ENCODE measurements around the gene ERCC6L2.

Gene ERCC6L2

DNA sequence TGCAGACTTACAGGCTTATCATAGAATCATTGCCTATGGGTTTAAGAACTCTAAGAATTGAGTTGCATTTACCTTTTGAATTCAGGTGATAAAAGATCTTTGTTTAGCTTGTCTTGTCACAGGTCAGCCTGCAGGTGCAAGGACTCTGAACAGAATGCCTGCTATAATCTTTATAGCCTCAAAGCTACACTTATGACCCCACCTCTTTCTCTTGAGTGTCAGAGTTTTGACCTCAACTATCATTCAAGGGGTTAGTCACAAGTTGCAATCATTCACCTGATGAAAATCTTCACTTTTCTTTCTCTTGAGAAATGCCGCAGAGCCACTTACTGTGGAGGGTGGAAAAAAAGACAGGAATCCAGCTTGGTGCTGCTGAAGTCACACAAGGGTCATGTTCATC lies 49.5 kb downstream of the ERCC6L2 start:
- peaks cover 36% of the 10 kb centered on the region for H3K36me3 ChIP-seq (replicated peaks; ENCODE audit: low read depth, low read length)
- TF ChIP-seq, protein P1, sequence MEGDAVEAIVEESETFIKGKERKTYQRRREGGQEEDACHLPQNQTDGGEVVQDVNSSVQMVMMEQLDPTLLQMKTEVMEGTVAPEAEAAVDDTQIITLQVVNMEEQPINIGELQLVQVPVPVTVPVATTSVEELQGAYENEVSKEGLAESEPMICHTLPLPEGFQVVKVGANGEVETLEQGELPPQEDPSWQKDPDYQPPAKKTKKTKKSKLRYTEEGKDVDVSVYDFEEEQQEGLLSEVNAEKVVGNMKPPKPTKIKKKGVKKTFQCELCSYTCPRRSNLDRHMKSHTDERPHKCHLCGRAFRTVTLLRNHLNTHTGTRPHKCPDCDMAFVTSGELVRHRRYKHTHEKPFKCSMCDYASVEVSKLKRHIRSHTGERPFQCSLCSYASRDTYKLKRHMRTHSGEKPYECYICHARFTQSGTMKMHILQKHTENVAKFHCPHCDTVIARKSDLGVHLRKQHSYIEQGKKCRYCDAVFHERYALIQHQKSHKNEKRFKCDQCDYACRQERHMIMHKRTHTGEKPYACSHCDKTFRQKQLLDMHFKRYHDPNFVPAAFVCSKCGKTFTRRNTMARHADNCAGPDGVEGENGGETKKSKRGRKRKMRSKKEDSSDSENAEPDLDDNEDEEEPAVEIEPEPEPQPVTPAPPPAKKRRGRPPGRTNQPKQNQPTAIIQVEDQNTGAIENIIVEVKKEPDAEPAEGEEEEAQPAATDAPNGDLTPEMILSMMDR (IDR thresholded peaks at IDR 0.05; ENCODE audit: low read depth, low read length) = no peak
- TF ChIP-seq EZH2phosphoT487 (IDR thresholded peaks at IDR 0.05; ENCODE audit: low read depth) = no peak
- no peak overlapping the region for H3K4me2 ChIP-seq (ENCODE audit: low read length)
- no peak overlapping the region for H3K9ac ChIP-seq (ENCODE audit: low read length)
- H3K4me1 ChIP-seq (ENCODE audit: low read length) = peaks cover 7% of the 10 kb centered on the region
- no peaks in the 10 kb centered on the region for H3K79me2 ChIP-seq (ENCODE audit: low read length)
- H2AFZ ChIP-seq (ENCODE audit: low read depth, low read length) = no peak overlapping the region
- no peak overlapping the region for H3K27ac ChIP-seq (ENCODE audit: low read length)
- no peaks in the 10 kb centered on the region for H3K9me3 ChIP-seq (ENCODE audit: insufficient read depth, low read length)
- no peak overlapping the region for H3K4me3 ChIP-seq (ENCODE audit: low read length)
- no peaks in the 10 kb centered on the region for H4K20me1 ChIP-seq (ENCODE audit: insufficient read depth, low read length)
- H3K27me3 ChIP-seq (ENCODE audit: low read depth, low read length) = no peaks in the 10 kb centered on the region

DNA sequence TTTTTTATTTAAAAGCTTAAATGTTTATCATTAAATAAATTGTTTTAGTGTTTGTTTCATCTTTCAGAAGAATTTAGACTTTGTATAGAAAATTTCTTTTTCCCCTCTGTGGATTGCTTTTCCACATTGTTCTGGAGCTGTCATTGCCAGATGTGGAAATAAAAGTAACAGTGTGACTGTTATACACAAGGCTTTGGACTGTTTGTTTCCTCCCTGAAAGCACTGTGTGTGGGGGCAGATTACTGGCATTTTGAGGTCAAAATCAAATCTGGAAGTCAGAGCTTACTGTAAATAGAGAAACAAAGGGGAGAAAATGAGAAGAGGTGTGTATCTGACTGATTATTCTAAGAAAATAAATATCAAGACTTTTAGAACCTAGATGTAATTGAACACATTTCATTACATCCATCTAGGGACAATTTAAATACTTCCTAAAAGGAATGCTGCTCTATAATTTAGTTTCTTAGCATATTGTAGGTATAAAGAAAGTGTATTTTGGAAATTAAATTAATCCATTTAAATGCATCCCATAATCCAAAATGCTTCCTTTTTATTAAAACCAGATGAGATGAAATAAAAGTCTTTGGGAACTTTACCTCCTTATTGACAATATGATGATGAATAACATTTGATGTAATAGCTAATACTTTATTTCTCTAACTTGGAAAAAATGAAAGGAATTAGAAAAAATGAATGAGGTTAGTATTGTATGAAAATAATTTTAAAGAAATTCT lies 51.9 kb downstream of the ERCC6L2 start:
- no peaks in the 10 kb centered on the region for H3K27me3 ChIP-seq (ENCODE audit: low read depth, low read length)
- H4K20me1 ChIP-seq (ENCODE audit: insufficient read depth, low read length) = no peaks in the 10 kb centered on the region
- H3K4me2 ChIP-seq (ENCODE audit: low read length) = no peak overlapping the region
- H3K9ac ChIP-seq (ENCODE audit: low read length) = no peak overlapping the region
- TF ChIP-seq, protein P1 (IDR thresholded peaks at IDR 0.05; ENCODE audit: low read depth, low read length) = no peak
- no peak for TF ChIP-seq EZH2phosphoT487 (IDR thresholded peaks at IDR 0.05; ENCODE audit: low read depth)
- H3K36me3 ChIP-seq (replicated peaks; ENCODE audit: low read depth, low read length) = peaks cover 33% of the 10 kb centered on the region
- H3K4me1 ChIP-seq (ENCODE audit: low read length) = no peaks in the 10 kb centered on the region
- no peak overlapping the region for H3K27ac ChIP-seq (ENCODE audit: low read length)
- no peak overlapping the region for H2AFZ ChIP-seq (ENCODE audit: low read depth, low read length)
- no peaks in the 10 kb centered on the region for H3K79me2 ChIP-seq (ENCODE audit: low read length)
- no peak overlapping the region for H3K4me3 ChIP-seq (ENCODE audit: low read length)
- H3K9me3 ChIP-seq (ENCODE audit: insufficient read depth, low read length) = no peaks in the 10 kb centered on the region

DNA sequence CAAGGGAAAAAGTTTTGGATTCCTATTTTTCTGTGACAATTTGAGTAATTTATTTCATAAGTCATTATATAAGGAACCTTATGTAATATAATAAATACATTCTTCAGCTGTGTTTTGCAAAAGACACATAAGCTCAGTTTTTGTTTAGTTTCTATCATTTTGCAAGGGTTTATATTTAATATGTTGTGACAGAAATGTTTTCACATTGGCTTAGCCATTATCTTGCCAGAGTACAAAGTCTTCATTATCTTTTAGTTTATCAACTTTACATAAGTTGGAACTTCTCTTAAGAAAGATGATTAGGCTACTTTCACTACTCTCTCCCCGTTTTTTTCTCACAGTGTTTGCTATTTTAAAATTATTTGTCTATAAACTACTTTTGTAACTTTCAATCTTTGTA lies 54.8 kb downstream of the ERCC6L2 start:
- no peak overlapping the region for H3K4me2 ChIP-seq (ENCODE audit: low read length)
- no peak overlapping the region for H2AFZ ChIP-seq (ENCODE audit: low read depth, low read length)
- no peaks in the 10 kb centered on the region for H3K4me1 ChIP-seq (ENCODE audit: low read length)
- no peaks in the 10 kb centered on the region for H3K27me3 ChIP-seq (ENCODE audit: low read depth, low read length)
- H3K9me3 ChIP-seq (ENCODE audit: insufficient read depth, low read length) = no peaks in the 10 kb centered on the region
- H3K27ac ChIP-seq (ENCODE audit: low read length) = no peak overlapping the region
- H3K79me2 ChIP-seq (ENCODE audit: low read length) = no peaks in the 10 kb centered on the region
- no peak overlapping the region for H3K4me3 ChIP-seq (ENCODE audit: low read length)
- no peak for TF ChIP-seq EZH2phosphoT487 (IDR thresholded peaks at IDR 0.05; ENCODE audit: low read depth)
- TF ChIP-seq, protein P1 (IDR thresholded peaks at IDR 0.05; ENCODE audit: low read depth, low read length) = no peak
- H3K9ac ChIP-seq (ENCODE audit: low read length) = no peak overlapping the region
- peaks cover 42% of the 10 kb centered on the region for H3K36me3 ChIP-seq (replicated peaks; ENCODE audit: low read depth, low read length)
- no peaks in the 10 kb centered on the region for H4K20me1 ChIP-seq (ENCODE audit: insufficient read depth, low read length)

DNA sequence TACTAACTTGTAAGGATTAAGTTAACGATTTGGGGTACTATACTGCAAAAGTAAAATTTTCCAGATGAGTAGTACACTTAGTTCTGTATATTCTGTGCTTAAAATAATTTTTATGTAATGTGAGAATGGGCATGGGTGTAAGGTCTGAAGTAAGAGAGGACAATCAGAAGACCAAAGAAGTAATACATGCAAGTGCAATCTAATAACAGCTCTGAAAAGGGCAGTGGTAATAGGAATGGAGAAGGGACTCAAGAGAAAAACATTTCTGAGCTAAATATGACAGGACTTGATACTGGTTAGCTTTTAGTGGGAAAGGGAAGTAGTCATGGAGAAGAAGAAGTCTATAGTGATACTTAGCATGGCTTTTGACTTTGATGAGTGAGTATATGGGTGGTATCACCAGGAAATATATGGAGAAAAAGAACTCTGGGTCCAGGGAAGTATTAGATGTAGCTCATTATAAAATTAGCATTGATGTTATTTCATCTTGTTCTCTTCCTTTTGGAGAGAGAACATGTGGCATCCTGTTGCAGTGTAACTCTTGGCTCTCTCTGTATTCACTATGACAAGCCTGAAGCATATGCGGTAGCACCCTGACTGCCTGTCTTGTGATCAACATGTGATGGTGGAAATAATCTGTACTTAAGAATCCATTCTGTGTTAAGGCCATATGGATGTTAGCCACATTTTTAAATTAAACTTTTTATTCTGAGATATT lies 60.5 kb downstream of the ERCC6L2 start:
- no peaks in the 10 kb centered on the region for H3K4me1 ChIP-seq (ENCODE audit: low read length)
- H3K4me3 ChIP-seq (ENCODE audit: low read length) = no peak overlapping the region
- no peaks in the 10 kb centered on the region for H3K27me3 ChIP-seq (ENCODE audit: low read depth, low read length)
- H3K4me2 ChIP-seq (ENCODE audit: low read length) = no peak overlapping the region
- no peaks in the 10 kb centered on the region for H3K79me2 ChIP-seq (ENCODE audit: low read length)
- H3K36me3 ChIP-seq (replicated peaks; ENCODE audit: low read depth, low read length) = peaks cover 55% of the 10 kb centered on the region
- no peaks in the 10 kb centered on the region for H4K20me1 ChIP-seq (ENCODE audit: insufficient read depth, low read length)
- no peaks in the 10 kb centered on the region for H3K9me3 ChIP-seq (ENCODE audit: insufficient read depth, low read length)
- H3K27ac ChIP-seq (ENCODE audit: low read length) = no peak overlapping the region
- no peak overlapping the region for H2AFZ ChIP-seq (ENCODE audit: low read depth, low read length)
- H3K9ac ChIP-seq (ENCODE audit: low read length) = no peak overlapping the region
- TF ChIP-seq, protein P1 (IDR thresholded peaks at IDR 0.05; ENCODE audit: low read depth, low read length) = no peak
- no peak for TF ChIP-seq EZH2phosphoT487 (IDR thresholded peaks at IDR 0.05; ENCODE audit: low read depth)
